T47D (cell line): Measurements from ENCODE around the gene OGFOD2.
"Not testable (repeated sequence)": the region's sequence is repeated elsewhere in the genome, so short reads cannot be mapped to it uniquely, and the experiment has no call there.

Experiments
- DNase-seq, 2 experiments: peaks; one replicate each; pipeline versions ENCODE4 v3.0.0 to v3.0.0-alpha.2; 2011 to 2012; ENCODE audit warnings: low read depth in 1 of 2, low spot score in 1 of 2
- JUND ChIP-seq: IDR thresholded peaks from 2 replicates; pipeline ENCODE4 v1.6.1; 2012; ENCODE audit warnings: low read depth
- in situ Hi-C: cut with HindIII; loops from 2 replicates; pipeline ENCODE4 v1.10.0; 2016; ENCODE audit warnings: low sequenced_read_pairs, low pct_unique_long_range_greater_than_20kb

The OGFOD2 gene

DNA sequence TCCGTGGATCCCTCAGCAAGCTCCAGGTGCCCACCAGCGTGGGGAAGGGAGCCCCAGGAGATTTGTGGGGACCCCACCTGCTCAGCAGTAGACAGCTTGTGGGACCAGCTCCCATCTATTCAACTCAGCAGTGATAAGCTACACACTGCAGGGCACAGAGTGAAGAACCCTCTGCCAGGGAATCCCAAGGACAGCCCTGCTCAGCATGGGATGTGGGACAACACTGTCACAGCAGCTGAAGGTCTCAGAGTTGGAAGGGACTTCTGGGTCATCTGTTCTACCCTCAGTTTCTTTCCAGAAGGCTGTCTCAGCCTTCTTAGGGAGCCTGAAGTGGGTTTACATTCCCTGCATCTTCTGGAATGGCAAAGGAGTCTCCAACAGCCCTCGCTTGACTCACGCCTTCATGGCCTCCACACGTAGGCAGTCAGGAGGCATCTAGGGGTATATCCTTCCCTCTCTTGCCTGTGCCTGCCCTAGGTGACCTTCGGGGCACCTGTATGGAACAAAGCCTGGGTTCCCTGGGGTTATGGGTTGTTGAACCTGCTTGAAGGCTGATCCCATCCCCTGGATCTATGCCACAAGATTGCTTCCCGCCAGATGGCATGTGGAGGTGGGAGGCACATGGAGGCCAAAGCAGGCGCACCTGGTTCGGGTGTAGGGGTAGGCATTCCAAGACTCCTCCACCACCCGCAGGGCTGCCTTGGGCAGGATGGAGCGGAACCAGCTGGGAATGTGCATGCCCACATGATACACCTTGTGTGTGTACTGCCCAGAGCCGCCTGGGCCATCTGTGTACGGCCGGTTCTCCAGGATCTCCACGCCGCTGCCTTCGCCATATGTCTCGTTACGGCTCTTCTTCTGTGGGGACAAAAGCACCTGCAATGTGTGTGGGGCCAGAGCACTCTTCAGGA, 38.4 kb downstream of the OGFOD2 start:
- in situ Hi-C loops = no loop called here
- no peak for TF ChIP-seq JUND
- DNase-seq = no peak

- in situ Hi-C loops, DNase-seq: not testable (repeated sequence)
Observed at GRCh38 chr12:123014473-123014872, 39.4 kb downstream of the OGFOD2 start.

GRCh38 chr12:123017753-123018152, 42.7 kb downstream of the OGFOD2 start:
- in situ Hi-C loops = no loop called here
- DNase-seq = no peak

GRCh38 chr12:123019841-123020138, 44.7 kb downstream of the OGFOD2 start:
- TF ChIP-seq JUND = no peak
- in situ Hi-C loops = no loop called here
- DNase-seq = no peak

More at GRCh38 chr12:123017753-123018152, 42.7 kb downstream of the OGFOD2 start:
- TF ChIP-seq JUND = no peak

GRCh38 chr12:123021688-123022604, 46.9 kb downstream of the OGFOD2 start:
- no peak for TF ChIP-seq JUND
- in situ Hi-C loops = no loop called here
- no peak for DNase-seq

DNA sequence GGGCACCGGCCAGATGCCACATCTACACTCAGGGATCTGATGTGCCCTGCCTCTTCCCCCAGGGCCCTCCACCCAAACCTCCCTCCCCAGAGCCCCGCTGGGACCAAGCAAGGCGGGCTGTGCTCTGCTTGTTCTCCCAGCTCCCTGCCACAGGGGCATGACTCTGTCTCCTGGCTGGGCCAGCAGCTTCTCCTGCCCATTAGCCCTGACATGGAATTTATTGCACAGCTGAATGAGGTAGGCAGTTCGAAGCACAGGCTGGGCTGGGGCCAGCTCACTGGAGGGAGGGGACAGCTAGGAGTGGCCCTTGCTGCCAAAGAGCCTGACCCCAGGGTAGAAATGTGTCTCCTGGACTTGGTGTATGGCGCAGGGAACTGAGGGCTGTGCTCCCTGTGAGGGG, 47.8 kb downstream of the OGFOD2 start:
- TF ChIP-seq JUND = no peak
- in situ Hi-C loops = no loop called here
- DNase-seq = no peak

DNA sequence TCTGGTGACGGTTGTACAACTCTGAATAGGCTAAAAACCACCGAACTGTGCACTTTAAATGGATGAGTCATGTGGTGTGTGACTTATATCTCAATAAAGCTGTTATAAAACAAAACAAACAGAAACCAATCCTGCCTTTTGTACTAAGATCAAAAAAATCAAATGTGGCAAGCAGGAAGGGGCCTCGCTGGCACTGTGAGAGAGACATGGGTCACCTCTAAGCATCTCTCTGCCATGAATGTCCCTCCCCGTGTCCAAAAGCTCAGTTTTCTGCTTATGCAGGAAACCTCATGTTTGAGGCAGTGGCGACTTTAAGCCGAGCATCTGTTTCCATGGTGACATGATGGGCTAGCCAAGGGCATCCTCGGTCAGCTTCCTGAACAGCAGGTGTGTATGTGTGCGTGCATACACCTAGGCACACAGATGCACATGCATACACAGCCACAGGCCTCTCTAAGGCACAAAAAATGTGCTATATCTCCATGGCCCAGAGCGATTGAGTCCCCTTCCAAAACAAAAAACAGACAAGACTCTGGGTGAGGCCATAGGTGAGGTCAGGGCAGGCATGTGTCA, 49.9 kb downstream of the OGFOD2 start:
- in situ Hi-C loops = no loop called here
- no peak for TF ChIP-seq JUND
- DNase-seq = no peak

DNA sequence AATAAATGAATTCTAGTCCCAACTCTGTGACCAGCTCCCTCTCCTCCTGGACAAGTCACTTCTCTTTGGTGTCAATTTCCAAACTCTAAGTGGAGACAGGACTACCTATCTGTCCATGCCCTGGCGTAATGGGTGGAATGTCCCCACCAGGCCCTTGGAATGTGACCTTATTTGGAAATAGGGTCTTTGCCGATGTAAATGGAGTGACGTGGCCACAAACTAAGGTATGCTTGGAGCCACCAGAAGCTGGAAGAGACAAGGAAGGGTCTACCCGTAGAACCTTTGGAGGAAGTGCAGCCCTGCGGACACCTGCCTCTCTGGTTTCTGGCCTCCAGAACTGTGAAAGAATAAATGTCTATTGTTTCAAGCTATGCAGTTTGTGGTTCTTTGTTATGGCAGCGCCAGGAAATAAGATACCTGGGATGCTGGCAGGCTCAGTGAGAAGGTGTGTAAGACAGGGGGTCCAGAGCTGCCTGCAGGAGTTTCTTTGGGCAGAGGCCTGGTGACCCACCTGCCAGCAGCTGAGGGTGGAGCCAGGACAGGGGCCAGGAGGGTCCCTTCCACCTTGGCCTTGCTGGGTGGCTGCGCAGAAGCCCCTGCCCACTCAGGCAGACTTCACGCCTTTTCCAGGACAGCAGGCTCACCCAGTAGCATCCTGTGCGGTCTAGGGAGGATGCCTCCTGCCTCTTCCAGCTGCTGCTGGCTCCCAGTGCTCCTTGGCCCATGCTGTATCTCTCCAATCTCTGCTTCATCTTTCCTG, 51.2 kb downstream of the OGFOD2 start:
- DNase-seq = no peak
- TF ChIP-seq JUND = no peak
- in situ Hi-C loops = no loop called here

GRCh38 chr12:123027726-123028445, 52.8 kb downstream of the OGFOD2 start:
- in situ Hi-C loops = no loop called here
- TF ChIP-seq JUND = no peak
- no peak for DNase-seq

DNA sequence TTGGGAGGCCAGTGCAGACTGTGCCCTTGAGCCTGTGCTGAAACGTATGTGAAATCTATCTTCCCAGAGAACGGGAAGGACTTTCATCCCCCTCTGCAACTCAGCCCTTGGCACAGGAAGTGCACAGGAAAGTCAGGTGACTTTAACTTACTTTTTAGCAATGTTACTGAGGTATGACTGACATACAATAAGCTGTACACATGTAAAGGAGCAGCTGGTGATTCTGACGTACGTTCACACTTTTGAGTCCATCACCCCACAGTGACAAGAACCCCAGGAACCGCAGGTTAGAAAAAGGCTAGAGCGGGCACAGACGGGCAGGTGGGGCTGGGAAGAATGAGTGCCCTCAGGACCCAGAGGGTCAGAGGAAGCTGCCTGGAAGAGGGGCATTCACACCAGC, 53.4 kb downstream of the OGFOD2 start:
- no peak for TF ChIP-seq JUND
- no peak for DNase-seq
- in situ Hi-C loops = no loop called here

GRCh38 chr12:123029550-123029949, 54.5 kb downstream of the OGFOD2 start:
- in situ Hi-C loops = no loop called here

More at GRCh38 chr12:123029550-123029949, 54.5 kb downstream of the OGFOD2 start:
- DNase-seq = no peak
- no peak for TF ChIP-seq JUND
